Adrenal gland (tissue), 5 donors: ENCODE measurements around the gene CNTLN.

ENCODE experiments used
- CTCF ChIP-seq, 6 experiments: fragments of 450-650 bp in 4 of 6; fragments of 200-600 bp in 2 of 6; sonication (generic) in 1 of 6; IDR thresholded peaks; 1 replicate in 5 of 6; 2 replicates in 1 of 6; pipeline versions ENCODE4 v1.5.1 to v1.8.0; 2016 to 2021; ENCODE audit warnings: antibody characterized with exemption in 6 of 6, mild to moderate bottlenecking in 2 of 6, moderate library complexity in 1 of 6
- POLR2A ChIP-seq, 2 donors: fragments of 450-650 bp; IDR thresholded peaks; one replicate each; pipeline ENCODE4 v1.6.1; 2017; ENCODE audit warnings: antibody characterized with exemption in 2 of 2, mild to moderate bottlenecking in 2 of 2, moderate library complexity in 1 of 2
- donor health status: DM: no; HTN: no; CAD: no.

GRCh38 chr9:17481565-17481964, 346.7 kb downstream of the CNTLN start:
- TF ChIP-seq CTCF (IDR thresholded peaks at IDR 0.05) (no peak), POLR2A (IDR thresholded peaks at IDR 0.05) (no peak)
